Superior temporal gyrus (tissue), 1 donor: ENCODE data around the gene SOWAHC.
A peak's percentile ranks its signal among the peaks of the same experiment; 100 is the strongest.
"Not testable (repeated sequence)": the region's sequence is repeated elsewhere in the genome, so short reads cannot be mapped to it uniquely, and the experiment has no call there.

Source experiments
- DNase-seq: peaks from one replicate; pipeline ENCODE4 v3.0.0-alpha.2; 2016; ENCODE audit errors: extremely low spot score

The SOWAHC gene

DNA sequence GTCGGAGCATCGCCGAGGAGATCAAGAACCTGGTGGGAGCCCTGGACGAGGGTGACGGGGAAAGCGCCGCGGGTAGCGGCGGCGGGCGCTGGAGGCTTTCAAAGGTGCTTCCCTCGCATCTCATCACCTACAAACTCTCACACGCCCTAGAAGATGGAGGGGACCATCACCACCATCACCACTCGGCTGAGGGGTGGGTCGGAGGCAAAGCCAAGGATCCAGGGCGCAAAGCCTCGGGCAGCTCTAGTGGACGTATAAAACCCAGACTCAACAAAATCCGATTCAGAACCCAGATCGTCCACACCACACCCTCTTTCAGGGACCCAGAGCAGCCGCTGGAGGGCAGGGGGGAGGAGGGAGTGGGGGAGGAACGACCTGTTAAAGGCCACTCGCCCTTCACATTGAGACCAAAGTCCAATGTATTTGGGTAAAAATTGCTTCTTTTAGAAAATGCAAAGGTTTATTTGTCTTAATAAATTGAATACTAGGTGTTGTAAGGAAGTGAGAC lies 1.5 kb downstream of the SOWAHC start:
- no peak for DNase-seq

DNA sequence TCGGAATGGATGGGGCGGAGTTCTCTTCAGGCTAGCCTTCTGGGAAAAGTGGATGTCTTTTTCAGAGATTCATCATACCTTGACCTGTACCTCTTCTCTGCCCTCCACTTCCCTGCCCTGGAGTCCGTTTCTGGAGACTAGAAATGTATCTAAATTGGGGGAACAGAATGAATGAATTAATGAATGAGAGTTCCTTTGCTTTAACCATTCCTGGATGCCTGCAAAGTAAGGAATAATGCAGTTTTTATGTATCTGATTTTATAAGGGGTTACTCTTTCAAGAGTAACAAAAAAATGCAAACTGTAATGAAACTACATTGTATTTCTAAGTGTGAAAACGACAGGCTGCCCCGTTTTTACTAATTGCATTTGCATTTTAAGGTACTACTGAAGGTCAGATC lies 2.0 kb downstream of the SOWAHC start:
- no peak for DNase-seq

DNA sequence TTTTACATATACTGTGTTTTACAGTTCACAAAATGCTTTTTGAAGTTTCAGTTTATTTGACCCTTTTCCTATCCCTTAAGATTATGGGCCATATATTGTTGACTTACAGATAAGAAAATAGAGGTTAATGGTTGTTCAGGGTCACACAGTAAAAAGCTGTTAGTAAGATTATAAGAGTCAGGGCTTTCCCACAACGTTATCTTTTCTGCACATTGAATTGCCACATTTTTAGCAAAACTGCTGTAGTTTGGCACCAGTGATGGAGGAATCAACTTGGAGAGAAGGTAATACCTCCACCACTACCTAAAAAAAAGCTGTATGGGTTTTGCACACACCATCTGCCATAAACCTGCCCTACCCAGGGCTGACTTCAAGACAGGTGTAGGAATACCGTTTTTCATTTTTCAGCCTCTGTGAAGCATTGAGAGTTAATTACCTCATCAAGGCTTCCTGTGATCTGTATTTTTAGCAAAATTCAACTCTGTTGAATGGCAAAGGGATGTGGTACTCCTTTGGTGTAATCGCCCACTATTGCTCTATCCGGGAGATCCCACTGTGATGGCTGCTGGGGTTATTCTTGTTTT lies 5.0 kb downstream of the SOWAHC start:
- peak; percentile 10 for DNase-seq

DNA sequence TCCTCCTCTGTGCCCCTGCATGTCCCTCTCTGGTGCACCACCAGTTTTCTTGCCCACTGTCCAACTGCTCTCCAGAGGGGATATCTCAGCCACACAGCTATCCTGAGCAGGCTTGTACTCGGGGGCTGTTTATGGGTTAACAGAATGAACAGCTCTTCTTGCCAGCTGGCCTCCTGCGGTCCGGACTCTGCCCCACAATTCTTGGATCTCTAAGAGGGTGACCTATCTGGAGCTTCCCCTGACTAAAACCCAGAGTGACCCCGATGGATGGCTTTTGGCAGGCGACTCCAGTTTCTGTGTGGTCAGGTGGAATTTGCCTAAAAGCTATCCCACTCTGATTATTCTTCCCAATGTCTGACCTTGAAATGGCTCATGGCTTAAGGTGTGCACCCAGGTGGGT lies 9.1 kb downstream of the SOWAHC start:
- no peak for DNase-seq

DNA sequence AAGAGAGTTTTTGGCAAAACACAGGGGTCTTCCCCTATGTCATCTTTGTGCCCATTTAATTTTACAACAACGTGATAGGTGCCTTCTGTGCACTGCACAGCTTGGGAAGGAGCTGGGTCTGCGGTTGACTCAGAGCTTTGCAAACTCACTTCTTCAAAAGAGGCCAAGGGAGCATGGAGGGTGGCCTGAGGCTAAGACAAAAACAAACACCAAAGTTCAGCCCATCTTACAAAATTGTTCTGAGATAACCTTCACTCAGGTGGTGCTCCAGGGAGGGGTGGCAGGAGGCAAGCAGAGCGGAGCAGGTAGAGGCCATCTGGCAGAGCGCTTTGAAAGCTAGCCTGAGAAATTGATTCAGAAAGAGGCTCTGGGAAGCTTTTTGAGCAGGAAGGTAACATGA lies 9.8 kb downstream of the SOWAHC start:
- DNase-seq = no peak

DNA sequence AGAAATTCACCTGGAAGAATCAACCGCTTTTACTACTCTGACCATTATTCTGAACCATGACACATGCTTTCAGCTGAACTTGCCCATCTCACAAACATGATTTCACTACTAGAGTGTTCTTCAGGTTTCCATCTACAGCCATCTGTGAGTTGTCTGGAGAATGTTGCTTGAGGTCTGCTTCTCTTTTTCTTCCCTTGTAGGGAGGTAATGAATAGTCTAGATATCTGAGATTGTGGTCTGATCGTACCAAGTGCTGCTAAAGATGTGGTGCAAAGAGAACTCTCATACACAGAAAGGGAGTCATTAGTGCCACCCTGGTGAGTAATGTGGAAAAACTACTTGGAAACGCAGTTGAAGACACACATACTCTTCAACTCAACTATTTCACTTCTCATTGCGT lies 10.2 kb downstream of the SOWAHC start:
- no peak for DNase-seq

DNA sequence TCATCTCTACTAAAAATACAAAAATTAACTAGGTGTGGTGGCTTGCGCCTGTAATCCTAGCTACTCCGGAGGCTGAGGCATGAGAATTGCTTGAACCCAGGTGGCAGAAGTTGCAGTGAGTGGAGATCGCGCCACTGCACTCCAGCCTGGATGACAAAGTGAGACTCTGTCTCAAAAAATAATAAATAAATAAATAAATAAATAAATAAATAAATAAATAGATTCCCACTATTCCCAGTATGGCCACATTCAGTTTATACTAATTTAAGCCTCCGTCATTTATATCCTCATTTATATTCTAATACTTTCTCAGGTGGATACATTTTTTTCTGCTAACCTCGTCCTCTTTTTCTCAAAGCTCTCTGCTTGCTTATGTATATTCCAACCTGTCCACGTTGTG lies 14.2 kb downstream of the SOWAHC start:
- not testable (repeated sequence) for DNase-seq

DNA sequence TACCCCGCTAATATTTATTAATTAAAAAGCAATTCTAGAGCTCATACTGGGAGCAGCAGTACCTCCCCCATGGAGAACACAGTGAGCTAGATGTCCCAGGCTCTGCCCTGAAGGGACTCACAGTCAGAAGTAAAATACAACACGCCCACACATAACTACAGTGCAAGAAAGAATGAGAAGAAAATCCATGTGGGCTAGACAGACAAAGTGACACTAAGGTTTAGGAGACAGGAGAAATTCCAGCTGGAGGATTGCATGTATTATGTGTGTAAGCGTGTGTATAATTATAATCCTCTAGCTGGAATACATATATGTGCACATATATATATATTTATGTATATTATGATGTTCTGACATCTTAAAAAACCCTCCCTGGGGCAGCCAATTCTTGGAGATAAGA lies 15.7 kb downstream of the SOWAHC start:
- DNase-seq = no peak

DNA sequence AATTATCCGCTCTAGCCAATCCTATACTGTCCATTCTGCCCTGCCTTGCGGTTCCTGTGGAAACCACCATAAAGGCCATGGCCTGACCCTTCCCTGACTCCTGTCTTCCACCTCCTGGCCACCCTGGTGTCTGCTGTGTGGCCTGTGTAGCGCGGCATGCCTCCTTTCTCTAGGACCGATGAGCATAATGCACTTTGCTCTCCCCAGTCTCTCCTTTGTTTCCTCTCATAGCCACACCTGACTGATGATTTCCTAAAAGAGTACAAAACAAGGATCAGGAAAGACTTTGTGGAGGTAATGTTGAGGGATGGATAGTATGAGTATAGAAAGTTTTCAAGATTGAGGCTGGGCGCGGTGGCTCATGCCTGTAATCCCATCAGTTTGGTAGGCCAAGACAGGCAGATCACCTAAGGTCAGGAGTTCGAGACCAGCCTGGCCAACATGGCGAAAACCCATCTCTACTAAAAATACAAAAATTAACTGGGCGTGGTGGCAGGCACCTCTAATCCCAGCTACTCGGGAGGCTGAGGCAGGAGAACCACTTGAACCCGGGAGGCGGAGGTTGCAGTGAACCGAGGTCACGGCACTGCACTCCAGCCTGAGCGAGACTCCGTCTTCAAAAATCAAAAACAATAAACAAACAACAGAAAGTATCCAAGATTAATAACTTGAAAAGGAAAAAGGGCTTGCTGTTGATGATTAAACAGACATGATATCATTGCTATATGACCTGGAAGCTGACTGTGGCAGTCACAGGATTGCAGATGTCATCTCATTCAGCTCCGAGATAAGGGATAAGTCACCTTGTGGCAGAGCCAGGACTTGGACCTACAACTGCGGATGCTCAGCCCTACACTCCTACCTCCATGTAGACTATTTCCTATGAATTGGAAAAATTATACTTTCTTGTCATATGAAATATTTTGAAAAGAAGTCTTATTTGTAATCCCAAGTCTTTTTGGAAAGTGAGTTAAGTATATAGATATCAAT lies 16.6 kb downstream of the SOWAHC start:
- no peak for DNase-seq

DNA sequence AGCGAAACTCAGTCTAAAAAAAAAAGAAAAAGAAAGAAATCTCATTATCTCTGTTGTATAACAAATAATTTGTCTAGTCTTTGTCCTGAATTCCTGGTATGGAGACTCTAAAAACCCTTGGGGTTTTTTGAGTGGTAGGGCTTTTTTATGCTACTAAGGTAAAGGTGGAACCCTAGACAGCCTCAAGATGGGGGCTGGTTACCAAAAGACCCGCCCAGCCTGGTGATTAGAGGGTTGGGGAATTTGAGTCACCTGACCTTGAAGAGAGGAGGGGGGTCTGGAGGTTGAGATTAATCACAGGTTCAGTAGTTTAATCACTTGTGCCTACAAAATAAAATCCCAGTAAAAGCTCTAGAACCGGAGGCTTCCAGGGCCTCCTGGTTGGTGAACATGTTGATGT lies 17.6 kb downstream of the SOWAHC start:
- DNase-seq = no peak

DNA sequence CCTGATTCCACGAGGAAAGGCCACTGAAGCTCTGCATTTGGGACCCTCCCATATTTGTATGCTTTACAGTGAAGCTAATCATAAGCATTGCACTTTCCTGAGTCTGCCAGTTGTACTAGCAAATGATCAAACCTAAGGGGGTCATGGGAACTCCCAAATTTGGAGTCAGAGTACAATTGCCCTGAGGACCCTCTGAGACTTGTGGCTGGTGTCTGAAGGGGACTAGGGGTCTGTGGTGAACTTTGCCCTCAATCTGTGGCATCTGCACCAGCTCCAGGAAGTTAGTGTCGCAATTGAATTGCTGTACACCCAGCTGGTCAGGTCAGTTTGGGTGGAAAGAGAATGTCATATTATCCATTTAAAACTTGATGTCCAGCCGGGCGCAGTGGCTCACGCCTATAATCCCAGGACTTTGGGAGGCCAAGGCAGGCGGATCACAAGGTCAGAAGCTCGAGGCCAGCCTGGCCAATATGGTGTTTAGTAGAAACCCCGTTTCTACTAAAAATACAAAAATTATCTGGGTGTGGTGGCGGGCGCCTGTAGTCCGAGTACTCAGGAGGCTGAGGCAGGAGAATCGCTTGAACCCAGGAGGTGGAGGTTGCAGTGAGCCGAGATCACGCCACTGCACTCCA lies 18.1 kb downstream of the SOWAHC start:
- DNase-seq = no peak

DNA sequence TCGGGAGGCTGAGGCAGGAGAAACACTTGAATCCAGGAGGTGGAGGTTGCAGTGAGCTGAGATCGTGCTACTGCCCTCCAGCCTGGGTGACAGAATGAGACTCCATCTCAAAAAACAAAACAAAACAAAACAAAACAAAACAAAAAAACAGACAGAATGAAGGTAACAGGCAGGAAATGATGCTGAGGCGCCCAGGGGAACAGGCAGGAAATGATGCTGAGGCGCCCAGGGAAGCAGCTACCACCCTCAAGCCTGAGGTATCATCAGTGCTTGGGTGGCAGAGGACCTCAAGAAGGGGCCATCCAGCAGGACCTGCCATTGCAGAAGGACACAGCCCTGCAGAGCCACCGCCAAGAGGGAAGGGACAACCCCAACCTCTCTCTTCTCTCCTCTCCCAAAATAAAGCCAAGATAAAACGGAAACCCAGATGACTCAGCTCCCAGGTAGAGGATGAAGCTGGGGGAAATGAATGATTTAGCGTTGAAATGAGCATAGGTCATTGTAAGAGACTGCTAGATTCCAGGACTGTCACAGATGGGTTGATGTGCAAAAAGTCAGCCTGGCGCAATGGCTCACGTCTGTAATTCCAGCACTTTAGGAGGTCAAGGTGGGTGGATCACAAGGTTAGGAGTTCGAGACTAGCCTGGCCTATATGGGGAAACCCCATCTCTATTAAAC lies 19.3 kb downstream of the SOWAHC start:
- no peak for DNase-seq

DNA sequence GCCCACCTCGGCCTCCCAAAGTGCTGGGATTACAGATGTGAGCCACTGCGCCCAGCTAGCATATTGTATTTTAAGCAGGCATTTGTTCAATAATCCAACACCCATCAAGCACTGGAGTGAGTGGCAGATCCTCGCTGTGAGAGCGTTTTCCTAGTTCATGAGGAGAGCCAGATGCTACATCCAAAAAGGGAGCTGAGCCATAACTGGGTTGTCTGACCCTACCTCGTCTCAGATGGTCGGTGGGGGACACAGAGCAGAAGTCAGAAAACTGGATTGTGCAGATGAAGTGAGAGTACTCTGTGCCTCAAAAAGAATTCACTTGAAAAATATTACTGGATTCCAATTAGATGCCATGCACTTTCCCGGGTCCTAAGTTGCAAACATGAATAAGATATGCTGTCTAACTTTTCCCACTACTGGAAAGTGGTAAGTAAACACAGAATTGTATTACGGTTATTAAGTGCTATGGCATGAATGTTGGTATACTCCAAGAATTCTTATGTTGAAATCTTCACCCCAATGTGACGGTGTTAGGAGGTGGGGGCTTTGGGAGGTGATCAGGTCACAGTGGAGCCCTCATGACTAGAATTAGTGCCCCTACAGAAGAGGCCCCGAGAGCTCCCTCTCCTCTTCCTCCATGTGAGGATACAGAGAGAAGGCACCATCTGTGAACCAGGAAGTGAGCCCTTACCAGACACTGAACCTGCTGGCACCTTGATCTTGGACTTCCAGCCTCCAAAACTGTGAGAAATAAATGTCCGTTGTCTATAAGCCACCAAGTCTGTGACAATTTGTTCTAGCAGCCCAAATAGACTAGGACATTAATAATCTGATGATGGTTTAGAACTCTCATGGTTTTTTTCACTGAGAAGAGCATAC lies 21.5 kb downstream of the SOWAHC start:
- no peak for DNase-seq

DNA sequence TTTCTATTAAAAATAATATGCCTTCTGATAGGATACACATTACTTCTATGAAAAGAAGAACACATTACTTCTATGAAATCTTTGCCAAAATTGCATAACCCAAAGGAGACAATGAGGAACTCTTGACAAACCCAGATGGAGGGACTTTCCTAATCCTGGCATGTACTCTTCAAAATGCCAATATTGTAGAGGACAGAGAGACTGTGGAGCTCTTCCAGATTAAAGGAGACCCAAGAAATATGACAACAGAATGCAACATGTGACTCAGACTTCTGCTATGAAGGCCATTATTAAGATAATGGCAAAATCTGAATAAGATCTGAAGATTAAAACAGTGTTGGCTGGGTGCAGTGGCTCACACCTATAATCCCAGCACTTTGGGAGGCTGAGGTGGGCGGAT lies 22.2 kb downstream of the SOWAHC start:
- no peak for DNase-seq

DNA sequence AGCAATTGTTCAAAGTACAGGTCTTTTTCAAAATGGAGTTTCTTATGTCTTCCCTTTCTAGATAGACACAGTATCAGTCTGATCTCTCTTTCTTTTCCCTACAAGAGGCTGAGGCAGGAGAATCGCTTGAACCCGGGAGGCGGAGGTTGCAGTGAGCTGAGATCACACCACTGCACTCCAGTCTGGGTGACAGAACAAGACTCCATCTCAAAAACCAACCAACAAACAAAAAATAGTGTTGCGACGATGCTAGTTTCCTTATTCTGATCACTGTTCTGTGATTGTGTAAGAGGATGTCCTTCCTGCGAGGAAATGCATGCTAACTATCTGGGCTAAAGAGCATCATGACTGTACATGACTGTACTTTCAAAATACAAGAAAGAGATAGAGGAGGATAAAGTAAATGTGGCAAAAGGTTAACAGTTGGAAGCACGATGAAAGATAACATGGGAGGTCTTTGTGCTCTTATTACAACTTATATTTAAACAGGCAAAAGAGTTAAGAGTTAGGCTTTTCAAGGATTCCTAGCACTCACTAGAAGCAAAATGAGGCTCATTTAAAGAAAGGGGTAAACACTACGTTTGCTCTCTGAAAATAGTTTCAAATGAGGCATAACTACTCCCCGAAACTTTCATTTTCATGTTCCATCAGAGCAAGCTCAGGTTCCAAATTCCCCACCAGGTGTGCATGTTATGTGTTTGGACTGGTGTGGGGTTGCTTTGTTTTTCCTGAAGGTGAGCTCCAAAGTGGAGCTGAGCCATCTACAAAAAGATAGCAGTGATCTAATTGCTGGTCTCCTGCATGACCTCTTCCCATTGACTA lies 23.8 kb downstream of the SOWAHC start:
- no peak for DNase-seq

DNA sequence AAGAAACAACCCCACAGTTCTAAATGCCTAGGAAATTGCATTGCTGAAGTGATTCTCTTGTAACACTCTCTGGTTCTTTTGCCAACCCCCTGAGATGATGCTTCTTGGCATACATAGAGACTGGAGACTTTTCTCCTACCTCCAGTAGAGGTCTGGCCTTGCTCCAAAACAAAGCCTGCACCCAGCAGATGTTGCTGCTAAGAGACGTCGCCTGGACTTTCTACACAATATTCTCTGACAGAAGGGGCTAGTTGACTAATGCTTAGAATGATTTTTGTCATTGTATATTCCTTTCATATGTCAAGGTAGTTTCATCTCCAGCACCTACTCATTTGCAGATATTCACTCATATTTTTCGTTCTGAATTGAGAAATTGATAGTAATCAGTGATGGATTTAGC lies 24.6 kb downstream of the SOWAHC start:
- DNase-seq = peak; percentile 9

DNA sequence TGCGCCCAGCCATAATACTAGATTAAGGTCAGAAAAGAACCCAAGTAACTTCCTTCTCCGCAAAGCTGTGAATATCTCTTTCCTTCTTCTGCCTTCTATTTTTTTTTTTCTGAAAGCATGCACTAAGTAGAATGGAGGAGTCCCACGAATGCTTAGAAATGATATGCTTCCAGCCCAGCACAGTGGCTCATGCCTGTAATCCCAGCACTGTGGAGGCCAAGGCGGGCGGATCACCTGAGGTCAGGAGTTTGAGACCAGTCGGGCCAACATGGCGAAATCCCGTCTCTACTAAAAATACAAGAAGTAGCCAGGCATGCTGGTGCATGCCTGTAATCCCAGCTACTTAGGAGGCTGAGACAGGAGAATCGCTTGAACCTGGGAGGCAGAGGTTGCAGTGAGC lies 25.8 kb downstream of the SOWAHC start:
- not testable (repeated sequence) for DNase-seq

DNA sequence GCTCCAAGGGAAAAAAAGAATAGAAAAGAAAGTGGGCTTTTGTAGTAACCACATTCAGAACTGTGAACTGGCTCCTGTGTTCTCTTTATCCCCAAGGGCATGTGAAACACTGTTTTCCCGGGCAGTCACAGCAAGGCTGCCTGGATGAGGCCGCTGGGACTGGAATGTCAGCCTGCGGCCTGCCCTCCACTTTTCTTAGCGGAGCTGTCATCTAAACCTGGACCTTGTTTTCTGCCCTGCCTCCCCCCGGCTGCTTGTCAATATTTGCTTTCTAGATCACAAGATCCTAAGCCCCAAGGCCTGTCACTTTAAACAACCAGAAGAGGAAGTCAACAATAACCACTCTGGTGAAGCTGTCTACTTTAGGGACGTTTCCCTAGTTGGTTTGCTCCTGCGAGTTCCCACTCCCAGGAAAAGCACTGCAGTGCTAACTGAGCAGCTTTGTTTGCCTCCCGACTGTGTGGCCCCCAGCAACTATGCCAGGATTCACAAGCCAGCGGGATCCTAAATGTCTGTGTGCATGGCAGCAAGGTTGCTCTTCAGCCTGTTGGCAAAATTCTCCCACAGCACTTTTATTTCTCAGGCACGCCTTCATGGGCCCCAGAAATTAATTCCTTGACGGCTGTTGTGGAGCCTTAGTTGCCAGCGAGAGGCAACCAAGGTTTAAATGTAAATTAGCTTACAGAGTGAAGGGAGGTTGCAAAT lies 30.6 kb downstream of the SOWAHC start:
- peak; percentile 10 for DNase-seq

DNA sequence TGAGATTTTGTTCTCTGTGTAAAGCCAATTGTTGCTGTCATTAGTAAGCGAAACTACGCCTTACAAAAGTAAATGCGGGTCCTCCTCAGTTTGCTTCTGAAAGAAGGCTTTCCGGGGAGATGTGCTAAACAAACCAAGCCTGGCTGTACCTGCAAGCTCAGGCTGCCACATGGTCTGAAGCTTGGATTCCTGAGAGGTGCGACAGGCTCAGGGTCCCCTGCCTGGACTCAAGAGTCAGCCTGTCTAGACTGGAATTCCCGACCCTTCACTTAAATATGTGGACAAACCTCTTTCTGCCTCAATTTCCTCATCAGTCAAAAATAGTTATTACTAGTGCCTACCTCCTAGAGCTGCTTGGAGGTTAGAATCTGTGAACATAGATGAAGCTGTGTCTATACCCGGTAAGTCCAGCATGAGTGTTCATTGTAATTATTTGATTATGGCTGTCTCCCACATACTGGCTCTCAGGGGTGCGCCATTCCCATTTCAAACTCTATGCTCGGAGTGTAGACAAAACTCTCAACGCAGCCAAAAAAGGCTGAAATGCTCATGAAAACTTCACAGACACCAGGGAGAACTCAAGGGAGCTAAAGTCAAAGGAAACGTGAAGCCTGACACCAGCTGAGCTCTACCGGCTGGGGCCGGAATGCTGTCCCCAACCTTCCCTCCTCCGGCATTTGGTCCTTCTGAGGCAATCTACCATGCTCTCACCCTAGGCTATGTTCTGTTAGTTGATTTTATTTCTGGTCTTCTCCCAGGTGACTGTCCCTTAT lies 31.4 kb downstream of the SOWAHC start:
- DNase-seq = no peak
